ENCODE measurements around the gene ITPKB.

ITPKB gene

DNA sequence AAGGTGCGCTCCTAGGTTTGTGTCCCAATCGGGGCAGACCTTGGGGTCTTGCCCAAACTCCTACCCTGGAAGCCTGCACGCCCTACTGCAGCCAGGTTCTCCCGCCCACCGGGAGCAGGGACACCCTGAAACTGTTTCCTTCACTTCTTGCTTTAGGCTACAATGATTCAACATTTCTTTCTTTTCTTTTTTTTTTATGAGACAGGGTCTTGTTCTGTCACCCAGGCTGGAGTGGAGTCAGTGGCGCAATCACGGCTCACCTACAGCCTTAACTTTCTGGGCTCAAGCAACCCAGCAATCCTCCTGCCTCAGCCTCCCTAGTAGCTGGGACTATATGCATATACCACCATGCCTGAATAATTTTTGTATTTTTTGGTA, 75.8 kb downstream of the ITPKB start:
- DNase-seq = no peak

DNA sequence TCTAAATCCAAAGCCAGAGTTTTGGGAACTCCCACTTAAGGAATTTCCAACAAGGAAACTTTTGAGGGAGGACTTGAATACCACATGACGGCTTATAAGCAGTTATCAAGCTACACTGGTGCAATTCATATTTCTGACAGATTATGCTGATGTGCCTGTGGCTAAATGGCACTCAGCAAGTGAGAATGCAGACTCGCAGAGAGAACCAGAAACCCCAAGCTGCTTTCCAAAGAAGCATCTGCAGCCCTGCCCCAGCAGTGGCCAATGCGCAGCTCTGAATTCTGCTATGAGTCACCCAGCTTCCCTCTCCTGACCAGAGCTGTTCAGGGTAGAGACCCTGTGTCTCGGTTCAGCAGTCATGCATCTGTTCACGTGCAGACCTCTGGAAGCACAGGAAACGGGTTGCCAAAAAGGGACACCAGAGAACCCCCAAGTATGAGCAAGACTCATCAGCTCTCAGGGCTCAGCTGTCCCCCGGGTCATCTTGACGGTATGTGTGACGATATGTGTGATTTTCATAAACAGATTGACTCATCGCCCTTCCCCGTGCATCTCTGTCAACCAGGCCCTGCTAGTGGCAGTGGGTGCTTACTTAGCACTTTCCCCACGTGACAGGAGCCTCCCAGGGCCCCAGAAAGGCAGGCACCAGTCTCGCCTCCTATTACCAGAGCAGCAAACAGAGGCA, 76.3 kb downstream of the ITPKB start:
- DNase-seq = no peak

DNA sequence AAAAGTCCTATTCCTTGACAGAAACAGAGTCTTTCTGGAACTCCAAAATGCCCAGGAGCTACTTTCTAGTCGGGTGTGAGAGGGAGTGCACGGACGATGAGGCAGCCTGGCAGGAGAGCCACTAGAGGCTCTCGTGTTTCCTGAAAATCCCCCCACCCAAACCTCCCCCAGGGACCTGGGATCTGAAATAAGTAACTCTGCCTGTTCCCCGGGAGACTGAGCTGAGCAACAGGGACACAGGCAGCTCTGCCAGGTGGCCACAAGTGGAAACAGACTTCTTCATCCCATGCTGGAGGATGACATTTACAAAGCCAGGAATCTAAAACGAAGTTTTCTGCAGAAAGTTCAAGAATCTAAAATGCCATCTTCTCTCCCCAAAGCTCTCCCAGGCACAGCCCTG, 77.1 kb downstream of the ITPKB start:
- DNase-seq = peak; percentile 8

DNA sequence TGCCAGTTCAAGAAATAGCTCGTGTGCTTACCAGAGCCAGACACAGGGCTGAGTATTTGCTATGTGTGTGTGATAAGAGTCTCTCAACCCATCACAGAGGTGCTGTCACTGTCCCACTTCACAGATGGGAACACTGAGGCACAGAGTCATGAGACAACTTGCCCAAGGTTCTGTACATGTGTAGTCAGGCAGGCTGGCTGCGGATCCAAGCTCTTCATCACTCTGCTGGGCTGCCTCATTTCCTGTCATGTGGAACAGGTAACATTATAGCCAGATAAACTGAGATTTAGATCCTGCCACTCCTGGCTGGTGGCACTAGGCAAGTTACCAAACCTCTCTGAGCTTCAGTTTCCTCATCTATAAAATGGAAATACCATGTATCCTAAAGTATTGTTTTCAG, 77.8 kb downstream of the ITPKB start:
- DNase-seq = no peak

DNA sequence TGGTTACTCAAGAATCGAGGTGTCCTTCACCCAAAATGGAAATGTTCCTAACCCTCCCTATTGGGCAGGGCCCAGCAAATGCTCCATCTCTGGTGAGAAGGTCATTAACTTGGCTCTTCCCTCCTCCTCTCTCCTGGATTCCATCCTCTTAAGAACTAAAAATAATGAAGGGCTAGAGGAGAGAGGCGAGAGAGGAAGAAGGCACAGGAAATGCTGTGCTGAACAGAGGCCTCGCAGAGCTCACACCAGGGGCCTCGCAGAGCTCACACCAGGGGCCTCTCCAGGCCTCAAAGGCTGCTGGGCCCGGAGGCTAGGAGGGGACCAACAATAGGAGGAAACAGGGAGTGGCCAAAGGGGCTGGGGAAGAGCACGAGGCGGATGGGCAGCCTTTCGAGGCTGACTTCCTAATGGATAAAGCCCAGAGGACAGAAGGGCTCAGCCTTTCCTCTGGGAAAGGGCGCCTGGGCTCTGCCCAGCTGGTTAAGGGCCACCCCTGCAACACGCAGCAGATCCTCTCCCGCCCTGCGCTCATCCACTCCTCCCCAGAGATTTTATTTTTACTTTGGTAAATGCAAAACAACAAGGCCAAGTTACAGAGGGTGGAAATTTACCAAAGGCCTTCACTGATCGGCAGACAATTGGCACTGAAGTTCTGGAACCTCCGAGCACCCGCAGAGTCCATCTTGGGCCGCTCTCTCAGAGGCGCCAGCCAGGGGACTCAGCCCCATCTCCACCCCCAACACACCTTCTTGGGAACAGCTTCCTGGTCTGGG, 78.5 kb downstream of the ITPKB start:
- peak; percentile 60 for DNase-seq

DNA sequence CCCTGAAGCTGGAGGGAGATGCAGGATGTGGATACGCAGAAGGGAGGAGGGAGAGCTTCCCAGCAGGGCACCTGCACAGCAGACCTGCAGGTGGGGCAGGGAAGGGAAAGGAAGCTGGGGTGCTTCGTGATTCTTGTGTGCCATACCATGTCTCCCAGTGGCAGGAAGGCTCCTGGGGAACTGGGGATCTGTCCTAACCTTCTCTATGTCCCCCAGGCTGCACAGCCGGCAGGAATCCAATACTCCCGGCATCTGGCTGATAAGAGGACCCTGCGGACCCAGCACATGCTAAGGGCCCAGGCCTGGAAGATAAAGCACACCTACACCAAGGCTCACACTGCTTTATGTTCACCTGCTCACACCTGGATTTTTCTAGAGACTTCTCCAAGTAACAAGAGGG, 79.4 kb downstream of the ITPKB start:
- DNase-seq = no peak

DNA sequence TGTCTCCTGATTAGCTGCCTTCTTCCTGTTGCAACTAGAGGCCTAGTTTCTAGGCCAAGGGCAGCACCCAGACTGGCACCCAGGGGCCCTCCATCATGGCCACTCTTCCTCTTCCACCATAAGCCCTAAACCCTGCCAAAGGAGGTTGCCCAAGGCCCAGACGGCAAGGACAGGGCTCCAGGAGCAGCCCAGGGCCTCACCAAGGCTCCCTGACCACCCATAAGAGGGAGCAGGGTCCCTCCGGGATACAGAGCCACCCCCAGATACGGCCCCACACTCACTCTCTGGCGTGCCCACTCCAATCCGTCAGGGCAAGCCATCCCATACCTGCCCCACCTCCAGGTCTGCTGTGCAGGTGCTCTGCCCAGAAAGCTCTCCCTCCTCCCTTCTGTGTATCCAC, 79.9 kb downstream of the ITPKB start:
- DNase-seq = no peak

DNA sequence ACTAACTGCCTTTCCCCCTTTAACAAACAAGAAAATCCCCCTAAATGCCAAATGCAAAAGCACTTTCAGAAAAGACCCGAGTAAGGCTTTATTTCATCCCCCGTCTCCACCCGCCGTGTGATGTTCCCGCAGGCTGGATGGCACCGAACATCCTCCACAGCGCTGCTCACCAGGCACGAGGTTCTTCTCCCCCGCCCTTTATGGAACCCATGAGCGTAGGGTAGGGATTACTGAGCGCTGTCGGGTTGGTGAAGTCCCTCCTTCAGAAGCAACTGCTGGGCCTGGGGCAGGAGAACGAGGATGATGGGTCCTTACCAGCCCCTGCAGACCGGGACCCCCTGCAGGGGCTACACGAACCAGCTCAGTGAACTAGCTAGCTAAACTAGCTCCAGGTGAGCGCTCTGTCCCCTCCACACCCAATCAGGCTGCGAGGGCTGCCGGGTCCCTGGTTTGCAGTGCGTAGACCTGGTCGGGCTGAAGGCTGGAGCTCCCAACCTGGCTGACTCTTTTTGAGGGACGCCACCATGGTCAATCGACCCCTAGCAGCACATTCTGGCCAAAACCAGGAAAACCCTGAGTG, 80.4 kb downstream of the ITPKB start:
- DNase-seq = no peak

DNA sequence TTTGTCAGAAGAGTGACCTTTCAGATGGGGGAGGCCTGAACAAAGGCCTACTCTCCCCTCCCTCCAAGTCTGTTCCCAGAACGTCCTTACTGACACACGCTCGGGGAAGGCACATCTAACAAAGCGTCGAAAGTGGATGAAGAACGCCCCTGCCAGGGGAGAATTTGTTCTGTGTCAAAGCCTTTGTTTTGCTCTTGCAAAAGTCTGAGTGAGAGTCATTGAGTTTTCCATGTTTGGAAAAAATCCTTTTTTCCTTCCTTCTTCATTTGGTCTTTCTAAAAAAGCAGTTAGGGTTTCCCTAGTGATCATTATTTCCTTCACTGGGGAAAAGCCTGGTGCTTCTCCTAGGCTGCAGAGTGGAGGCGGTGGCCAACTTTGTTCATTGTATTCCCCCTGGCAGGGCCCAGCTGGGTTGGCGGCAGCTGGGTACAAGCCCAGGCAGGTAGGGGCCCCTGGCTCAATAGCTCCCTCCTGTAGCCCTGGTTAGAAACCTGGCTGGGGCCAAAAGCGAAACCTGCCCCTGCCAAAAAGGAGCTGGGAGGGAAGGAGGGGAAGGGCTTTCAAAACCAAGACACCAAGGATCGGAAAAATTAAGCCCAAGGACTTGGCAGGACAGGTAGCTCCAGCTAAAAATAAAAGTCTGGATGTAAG, 81.1 kb downstream of the ITPKB start:
- peak; percentile 28 for DNase-seq

DNA sequence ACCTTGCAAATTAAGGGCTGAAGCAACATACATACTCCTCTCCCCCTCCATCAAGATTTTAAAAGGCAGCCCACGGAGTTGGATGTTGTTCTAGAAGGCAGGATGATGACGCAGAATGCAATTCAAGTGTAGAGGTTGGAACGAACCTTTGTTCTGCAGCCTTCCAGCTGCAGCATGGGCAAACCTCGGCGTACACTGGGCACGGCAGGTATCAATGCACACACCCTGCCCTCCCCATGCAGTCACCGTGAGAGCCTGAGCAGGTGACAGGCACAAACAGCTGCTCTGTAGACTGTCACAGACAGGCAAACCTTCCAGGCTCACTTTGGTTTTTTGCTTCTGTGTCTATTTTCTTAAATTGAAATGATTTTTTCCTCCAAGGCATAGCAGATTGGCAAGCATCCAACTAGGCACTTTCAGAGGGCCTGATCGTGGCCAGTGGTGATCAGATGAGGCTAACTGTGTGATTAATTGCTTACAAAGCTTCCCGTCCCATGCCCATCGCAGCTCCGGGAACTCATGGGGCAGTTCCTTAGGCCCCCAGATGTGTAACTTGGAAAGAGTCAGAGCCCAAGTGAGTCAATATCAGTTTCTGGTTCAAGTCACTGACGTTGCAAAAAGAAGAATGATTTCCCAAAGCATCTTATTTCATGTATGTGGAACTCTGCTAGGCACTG, 82.3 kb downstream of the ITPKB start:
- peak; percentile 83 for DNase-seq

DNA sequence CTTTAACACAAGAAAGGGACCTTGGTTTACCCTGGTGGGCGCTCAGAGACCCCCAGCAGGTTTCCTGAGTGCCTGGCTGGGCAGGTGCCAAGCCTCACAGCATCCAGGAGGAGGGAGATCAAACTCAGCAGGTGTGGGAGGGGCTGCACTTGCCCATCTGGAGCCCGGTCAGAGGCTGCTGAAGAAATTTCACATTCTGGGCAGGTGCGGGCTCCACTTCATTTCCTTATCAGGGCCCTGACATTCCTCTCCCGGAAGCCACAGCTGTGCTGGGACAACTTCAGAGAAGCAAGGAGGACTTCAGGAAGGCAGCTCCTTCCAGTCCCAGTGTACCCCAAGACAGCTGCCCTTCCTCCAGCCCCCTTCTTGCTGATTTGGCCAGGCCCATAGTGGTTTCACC, 82.9 kb downstream of the ITPKB start:
- peak; percentile 78 for DNase-seq

DNA sequence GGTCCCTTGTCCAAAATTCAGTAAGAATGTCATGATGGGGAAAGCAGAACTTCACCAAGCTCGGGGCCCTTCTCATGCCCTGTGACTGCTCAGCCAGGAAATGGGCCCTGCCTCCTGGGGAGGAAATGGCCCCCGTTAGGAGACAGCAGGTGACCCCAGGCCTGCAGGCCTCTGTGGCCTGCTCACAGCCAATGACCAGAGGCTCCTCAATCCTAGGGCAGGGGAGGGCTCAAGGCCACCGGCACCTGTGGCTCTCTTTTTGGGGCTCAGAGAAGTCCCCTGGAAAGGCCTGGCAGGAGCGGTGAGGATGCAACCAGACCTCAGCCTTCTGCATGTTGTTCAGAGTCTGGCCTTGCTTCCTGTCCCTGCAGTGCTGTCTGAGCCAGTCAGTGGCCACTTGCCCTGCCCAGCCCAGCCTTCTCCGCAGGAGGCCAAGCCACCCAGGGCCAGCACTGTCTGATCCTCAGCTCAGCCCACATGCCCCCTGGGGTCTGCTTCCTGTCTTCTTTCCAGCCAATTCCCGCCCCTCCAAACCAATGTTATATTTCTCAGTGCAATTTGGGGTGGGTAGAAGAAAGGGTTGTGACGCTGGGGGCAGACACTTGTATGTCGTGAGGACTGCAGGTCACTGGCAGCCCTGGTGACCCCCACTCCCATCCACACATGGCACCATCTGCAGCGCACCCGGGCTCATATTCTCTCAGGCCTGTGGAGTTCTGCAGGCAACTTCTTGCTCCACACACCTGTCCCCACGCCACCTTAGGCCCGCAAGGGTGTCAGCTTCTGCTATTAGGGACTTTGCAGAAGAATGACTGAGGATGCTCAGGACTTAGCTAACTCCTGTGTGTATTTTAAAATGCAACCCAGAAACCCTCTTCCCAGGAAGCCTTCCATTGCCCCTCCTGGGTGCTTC, 83.6 kb downstream of the ITPKB start:
- DNase-seq = peak; percentile 93

DNA sequence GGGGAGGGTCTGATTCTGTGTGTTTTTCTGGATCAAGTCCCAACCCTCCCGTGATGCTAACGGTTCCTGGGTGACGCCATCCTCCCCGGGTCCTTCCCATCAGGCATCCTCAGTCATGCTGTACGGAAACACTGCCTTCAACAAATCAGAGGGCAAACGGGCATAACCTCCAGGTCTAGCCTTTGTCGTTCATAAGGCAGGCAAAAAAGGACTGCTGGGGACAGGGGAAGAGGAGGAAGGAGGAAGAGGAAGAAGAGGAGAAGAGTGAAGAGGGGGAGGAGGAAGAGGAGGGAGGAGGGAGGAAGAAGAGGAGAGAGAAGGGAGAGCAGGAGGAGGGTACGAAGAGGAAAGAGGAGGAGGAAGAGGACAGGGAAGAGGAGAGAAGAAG, 84.4 kb downstream of the ITPKB start:
- no peak for DNase-seq

DNA sequence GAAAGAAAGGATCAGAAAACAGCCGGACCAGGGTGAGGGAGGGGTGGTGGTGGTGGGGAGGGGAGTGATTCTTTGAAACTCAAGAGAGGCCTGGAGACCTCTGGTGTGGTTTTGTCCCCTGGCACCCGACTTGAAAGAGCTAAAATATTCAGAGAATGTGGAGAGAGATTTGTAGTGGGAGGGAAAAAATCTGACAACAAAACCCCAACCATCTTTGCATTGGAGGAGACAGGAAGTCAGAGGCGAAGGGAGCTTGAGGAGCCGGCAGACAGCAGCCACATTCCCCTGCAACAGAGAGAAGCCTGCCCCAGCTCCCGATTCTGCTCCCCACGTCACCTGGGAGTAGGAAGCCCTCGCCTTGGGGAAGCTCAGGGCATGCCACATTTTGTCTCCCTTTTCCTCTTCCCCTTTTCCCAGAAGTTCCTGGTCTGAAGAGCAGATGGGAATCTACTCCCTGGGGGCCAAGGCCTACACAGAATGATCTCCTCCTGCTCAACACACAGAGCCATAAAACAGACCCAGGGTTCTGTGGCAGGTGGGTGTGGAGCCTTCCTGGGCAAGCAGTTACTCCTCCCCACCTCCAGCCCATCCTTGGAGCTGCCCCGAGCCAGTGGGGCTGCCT, 84.9 kb downstream of the ITPKB start:
- DNase-seq = no peak

DNA sequence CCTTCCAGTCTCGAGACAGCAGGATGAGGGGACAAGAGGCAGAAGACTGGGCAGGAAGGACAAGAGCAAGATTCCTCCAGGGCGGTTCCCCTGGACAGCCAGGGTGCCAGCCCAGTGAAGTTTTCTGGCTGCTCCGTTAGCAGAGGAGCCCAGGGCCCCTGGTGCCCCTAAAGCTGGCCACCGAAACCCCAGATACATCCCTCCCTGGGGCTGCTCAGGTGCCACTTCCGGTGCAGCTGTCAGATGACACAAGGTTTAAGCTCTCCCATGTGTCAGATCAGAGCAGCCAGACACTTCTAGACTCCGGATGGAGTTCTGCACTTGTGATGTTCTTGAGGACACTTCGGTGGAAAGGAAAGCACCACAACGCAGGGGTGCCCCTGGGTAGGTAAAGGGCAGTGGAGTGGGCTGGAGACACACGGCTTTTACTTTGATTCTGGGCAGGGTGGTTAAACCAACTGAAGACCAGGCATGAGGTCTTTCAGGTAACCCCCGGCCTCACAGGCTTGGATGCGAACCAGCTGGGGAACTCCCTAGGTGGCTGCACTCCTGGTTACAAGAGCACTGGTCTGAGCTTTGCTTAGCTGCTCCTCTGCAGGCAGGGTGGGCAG, 85.7 kb downstream of the ITPKB start:
- no peak for DNase-seq

DNA sequence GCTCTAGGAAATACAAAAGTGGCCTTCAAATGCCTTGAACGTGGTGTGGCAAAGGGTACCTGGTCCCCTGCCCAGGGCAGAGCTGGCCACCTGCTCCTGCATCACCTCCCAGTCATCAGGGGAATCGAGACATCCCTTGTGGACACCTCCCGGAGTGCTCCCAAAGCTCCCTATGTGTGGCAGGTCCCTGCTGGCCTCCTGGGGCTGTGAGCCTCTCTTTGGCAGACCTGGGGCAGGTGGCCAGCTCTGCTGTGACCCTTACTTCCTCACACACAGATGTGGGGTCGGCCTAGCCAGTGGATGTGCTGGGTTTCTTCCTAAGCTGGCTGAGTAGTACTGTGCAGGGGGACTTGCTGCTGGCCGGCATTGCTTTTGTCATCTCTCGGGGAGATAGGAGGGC, 86.5 kb downstream of the ITPKB start:
- no peak for DNase-seq

DNA sequence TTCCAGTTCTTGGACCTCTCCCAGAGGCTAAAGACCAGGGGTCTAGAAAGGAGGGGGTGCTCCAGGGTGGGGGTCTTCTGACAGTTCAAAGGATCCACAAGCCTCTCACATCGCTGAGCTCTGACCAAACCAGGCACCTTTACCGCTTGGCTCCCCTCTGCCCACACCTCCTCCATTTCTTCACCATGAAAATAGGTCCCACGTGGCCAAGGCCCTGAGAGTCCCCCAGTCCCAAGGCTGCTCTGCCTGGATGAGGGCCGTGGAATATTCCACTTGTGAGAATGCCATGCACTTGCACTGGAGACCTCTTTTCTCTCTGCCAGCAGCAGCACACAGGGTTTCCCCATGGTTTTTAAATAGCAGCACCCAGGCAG, 87.4 kb downstream of the ITPKB start:
- DNase-seq = no peak

DNA sequence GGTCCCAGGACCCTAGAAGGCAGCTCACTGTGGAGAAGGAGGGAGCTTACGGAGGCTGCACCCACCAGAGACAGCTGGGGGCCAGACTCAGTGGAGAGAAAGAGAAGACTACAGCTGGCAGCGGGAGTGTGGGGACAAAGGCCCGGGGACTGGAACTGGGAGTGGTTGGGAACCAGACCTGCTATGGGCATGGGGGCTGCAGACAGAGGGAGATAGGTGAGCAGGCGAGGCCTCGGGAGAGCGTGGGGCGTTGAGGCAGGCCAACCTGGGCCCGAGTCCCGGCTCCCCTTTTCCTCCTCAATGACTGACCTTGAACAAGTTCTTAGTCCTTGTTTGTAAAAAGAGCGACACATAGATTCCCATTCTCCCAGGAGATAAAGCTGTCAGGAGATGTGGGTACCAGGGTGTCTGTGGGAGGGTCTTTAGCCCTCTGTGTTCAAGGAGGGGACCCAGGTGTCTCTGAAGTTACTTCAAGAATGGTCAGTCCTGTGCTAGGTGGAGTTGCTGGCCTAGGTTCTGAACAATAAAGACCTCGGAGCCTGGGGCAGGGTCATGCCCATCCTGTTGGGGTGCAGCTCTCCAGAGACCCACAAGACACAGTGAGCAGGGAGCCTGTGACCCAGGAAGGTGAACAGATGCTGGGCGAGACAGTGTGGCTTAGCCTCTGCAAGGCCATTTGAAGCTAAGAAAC, 87.9 kb downstream of the ITPKB start:
- no peak for DNase-seq

DNA sequence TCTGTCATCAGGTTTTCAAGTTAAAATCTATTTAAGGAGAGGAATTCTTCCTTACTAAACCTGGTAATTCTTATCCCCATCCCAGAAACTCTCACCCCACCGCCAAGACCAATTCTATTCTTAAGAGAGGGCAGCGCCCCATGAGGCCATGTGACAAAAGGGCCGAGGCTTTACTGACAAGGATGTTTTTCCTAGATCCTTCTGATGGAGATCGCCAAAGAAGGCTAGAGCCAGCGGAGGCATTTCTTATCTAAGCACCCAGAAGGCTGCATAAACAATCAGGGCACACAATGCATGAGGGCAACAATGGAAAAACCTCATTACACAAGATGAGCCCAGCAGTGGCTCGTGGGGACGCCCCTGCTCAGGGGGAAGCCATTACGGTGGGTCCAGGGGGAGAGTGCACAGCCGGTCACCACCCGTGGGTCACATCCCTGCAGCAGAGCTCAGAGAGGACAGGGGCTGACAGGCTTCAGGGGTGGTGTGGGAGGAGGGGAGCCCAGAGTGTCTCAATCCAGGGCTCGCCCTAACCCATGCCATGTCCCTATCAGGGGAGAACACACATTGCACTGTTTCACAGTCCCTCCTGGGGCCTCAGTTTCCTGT, 88.7 kb downstream of the ITPKB start:
- DNase-seq = no peak

DNA sequence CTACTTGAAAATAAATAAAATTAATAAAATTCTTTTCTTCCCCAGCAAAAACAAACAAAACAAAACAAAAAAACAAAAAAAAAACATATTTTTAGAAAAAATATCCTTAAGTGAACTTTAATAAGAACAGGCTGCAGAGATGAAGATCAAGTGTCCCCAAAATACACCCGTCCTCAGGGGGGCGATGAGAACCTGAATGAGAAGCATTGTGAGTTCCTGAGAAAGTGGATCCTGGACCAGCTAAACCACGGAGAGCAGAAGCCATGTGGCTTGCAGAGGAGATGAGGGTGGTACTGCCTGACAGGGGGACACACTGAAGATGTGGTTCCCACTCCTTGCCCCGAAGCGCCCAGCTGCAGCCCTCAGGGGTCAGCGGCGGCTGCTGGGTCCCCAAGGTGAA, 89.3 kb downstream of the ITPKB start:
- DNase-seq = no peak

Measured in NCI-H146 (cell line).